ENCODE data around the gene METTL6.

METTL6 gene

DNA sequence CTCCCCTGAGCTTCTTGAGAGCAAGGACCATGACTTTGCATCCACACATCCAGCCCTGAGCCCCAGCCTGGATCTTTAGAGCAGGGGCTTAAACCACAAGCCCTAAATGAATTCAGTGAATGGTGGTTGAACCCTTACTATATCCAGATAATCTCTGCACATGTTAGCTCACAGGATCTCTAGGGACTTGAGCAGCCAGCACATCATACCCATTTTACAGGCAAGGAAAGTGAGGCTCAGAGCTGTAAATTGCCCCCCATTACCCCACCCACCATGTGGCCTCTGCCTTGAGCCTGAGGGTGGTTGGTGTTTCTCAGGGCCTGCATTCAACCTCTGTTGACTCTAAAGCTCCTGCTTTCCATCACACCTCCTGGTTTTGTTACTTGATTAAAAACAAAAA is 27.6 kb upstream of the METTL6 start:
- no peaks in the 10 kb centered on the region for H3K27me3 ChIP-seq (ENCODE audit: insufficient read depth, poor library complexity, severe bottlenecking)
- no peaks in the 10 kb centered on the region for H3K4me1 ChIP-seq (ENCODE audit: insufficient read depth, poor library complexity, severe bottlenecking)
- no peak overlapping the region for H3K27ac ChIP-seq (ENCODE audit: poor library complexity, severe bottlenecking)
- H3K36me3 ChIP-seq (ENCODE audit: low read depth), result no peaks in the 10 kb centered on the region
- no peak for ATAC-seq (ENCODE audit: low read depth)
- no peak overlapping the region for H3K4me3 ChIP-seq (ENCODE audit: severe bottlenecking)
- no peak for DNase-seq (ENCODE audit: low spot score)
- TF ChIP-seq, protein P1, sequence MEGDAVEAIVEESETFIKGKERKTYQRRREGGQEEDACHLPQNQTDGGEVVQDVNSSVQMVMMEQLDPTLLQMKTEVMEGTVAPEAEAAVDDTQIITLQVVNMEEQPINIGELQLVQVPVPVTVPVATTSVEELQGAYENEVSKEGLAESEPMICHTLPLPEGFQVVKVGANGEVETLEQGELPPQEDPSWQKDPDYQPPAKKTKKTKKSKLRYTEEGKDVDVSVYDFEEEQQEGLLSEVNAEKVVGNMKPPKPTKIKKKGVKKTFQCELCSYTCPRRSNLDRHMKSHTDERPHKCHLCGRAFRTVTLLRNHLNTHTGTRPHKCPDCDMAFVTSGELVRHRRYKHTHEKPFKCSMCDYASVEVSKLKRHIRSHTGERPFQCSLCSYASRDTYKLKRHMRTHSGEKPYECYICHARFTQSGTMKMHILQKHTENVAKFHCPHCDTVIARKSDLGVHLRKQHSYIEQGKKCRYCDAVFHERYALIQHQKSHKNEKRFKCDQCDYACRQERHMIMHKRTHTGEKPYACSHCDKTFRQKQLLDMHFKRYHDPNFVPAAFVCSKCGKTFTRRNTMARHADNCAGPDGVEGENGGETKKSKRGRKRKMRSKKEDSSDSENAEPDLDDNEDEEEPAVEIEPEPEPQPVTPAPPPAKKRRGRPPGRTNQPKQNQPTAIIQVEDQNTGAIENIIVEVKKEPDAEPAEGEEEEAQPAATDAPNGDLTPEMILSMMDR (IDR thresholded peaks at IDR 0.05; ENCODE audit: poor library complexity, severe bottlenecking), result no peak
- H3K9me3 ChIP-seq (ENCODE audit: severe bottlenecking), result no peaks in the 10 kb centered on the region

- no peak overlapping the region for H3K4me3 ChIP-seq (ENCODE audit: severe bottlenecking)
- H3K4me1 ChIP-seq (ENCODE audit: insufficient read depth, poor library complexity, severe bottlenecking), result no peaks in the 10 kb centered on the region
- no peaks in the 10 kb centered on the region for H3K36me3 ChIP-seq (ENCODE audit: low read depth)
Observed at GRCh38 chr3:15453991-15454625, 26.8 kb upstream of the METTL6 start.

DNA sequence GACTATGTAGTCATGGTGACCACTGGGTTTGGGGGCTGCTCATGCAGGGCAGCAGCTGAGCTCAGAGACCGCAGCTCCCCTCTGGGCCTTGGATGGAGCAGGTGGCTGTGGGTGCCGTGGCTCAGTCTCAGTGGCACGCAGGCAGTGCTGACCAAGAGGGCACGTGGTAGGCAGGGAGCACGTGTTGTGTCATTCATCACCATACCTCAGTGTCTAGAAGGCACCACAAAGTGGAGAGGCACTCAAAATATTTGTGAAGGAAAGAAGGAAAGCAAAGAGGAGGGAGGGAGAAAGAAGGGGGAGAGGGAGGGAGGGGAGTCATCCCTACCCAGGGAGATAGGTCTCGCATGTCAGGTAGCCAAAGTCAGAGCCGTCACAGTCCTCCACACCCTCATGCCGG is 26.2 kb upstream of the METTL6 start:
- Histone ChIP-seq H3K27ac (ENCODE audit: poor library complexity, severe bottlenecking) (no peak overlapping the region), H3K36me3 (ENCODE audit: low read depth) (no peaks in the 10 kb centered on the region), H3K9me3 (ENCODE audit: severe bottlenecking) (no peaks in the 10 kb centered on the region), H3K4me3 (ENCODE audit: severe bottlenecking) (no peak overlapping the region), H3K4me1 (ENCODE audit: insufficient read depth, poor library complexity, severe bottlenecking) (no peaks in the 10 kb centered on the region), H3K27me3 (ENCODE audit: insufficient read depth, poor library complexity, severe bottlenecking) (no peaks in the 10 kb centered on the region)
- DNase-seq (ENCODE audit: low spot score), result no peak
- TF ChIP-seq, protein P1 (IDR thresholded peaks at IDR 0.05; ENCODE audit: poor library complexity, severe bottlenecking), result no peak
- ATAC-seq (ENCODE audit: low read depth), result no peak

More at GRCh38 chr3:15453991-15454625, 26.8 kb upstream of the METTL6 start:
- no peak overlapping the region for H3K27ac ChIP-seq (ENCODE audit: poor library complexity, severe bottlenecking)
- no peaks in the 10 kb centered on the region for H3K9me3 ChIP-seq (ENCODE audit: severe bottlenecking)
- ATAC-seq (ENCODE audit: low read depth) (no peak), DNase-seq (ENCODE audit: low spot score) (no peak)
- H3K27me3 ChIP-seq (ENCODE audit: insufficient read depth, poor library complexity, severe bottlenecking), result no peaks in the 10 kb centered on the region
- TF ChIP-seq, protein P1 (IDR thresholded peaks at IDR 0.05; ENCODE audit: poor library complexity, severe bottlenecking), result no peak

- ATAC-seq (ENCODE audit: low read depth) (no peak), DNase-seq (ENCODE audit: low spot score) (no peak)
- H3K4me3 ChIP-seq (ENCODE audit: severe bottlenecking), result no peak overlapping the region
- H3K4me1 ChIP-seq (ENCODE audit: insufficient read depth, poor library complexity, severe bottlenecking), result no peaks in the 10 kb centered on the region
- no peaks in the 10 kb centered on the region for H3K9me3 ChIP-seq (ENCODE audit: severe bottlenecking)
- TF ChIP-seq, protein P1 (IDR thresholded peaks at IDR 0.05; ENCODE audit: poor library complexity, severe bottlenecking), result no peak
- H3K27ac ChIP-seq (ENCODE audit: poor library complexity, severe bottlenecking), result no peak overlapping the region
- H3K27me3 ChIP-seq (ENCODE audit: insufficient read depth, poor library complexity, severe bottlenecking), result no peaks in the 10 kb centered on the region
- H3K36me3 ChIP-seq (ENCODE audit: low read depth), result no peaks in the 10 kb centered on the region
Observed at GRCh38 chr3:15452961-15453360, 25.6 kb upstream of the METTL6 start.

GRCh38 chr3:15452156-15452555 is 24.8 kb upstream of the METTL6 start:
- no peaks in the 10 kb centered on the region for H3K36me3 ChIP-seq (ENCODE audit: low read depth)
- ATAC-seq (ENCODE audit: low read depth) (no peak), DNase-seq (ENCODE audit: low spot score) (no peak)
- no peaks in the 10 kb centered on the region for H3K4me1 ChIP-seq (ENCODE audit: insufficient read depth, poor library complexity, severe bottlenecking)
- H3K9me3 ChIP-seq (ENCODE audit: severe bottlenecking), result no peaks in the 10 kb centered on the region
- H3K27ac ChIP-seq (ENCODE audit: poor library complexity, severe bottlenecking), result no peak overlapping the region
- TF ChIP-seq, protein P1 (IDR thresholded peaks at IDR 0.05; ENCODE audit: poor library complexity, severe bottlenecking), result no peak
- no peaks in the 10 kb centered on the region for H3K27me3 ChIP-seq (ENCODE audit: insufficient read depth, poor library complexity, severe bottlenecking)
- no peak overlapping the region for H3K4me3 ChIP-seq (ENCODE audit: severe bottlenecking)
